K562 (cell line): Measurements from ENCODE around the gene AGAP3. TPM values are rescaled to one million over a fixed set of nuclear protein-coding genes. Genes with fewer than 3 reads are reported as not detected.

Experiments used
- ATAC-seq: fragments of 200-7000 bp; cut with Tn5 transposase; 3 replicates; pipeline ENCODE4 v1.9.1; 2020; ENCODE audit warnings: moderate library complexity
- BruUV-seq: library from RNA; stranded (reverse); fragments of 400-500 nt; replicated peaks from 2 replicates; lab custom pipeline; 2021; lab: Mats Ljungman, UMichigan
- CTCF ChIA-PET: fragments of 300-600 bp; formaldehyde crosslinking; extraction: SDS; loops from one replicate; lab custom pipeline; 2021; ENCODE audit warnings: low intra/inter-chr PET ratio; lab: Yijun Ruan, JAX
- POLR2A ChIA-PET: fragments of 300-600, 350-650 bp; sonication (Branson Sonifier 250); formaldehyde crosslinking; extraction: SDS; loops from one replicate; lab custom pipeline; 2021; ENCODE audit warnings: antibody characterized with exemption, inconsistent platforms; lab: Yijun Ruan, JAX
- DNase-seq, 4 experiments: peaks; one replicate each; pipeline versions ENCODE4 v3.0.0 to v3.0.0-alpha.2; 2011 to 2018; ENCODE audit warnings: low spot score in 3 of 4, mixed read lengths in 3 of 4; ENCODE audit errors: extremely low read depth in 1 of 4
- FAIRE-seq: peaks from 2 replicates; lab custom pipeline; 2011; peaks lifted over from hg19 to GRCh38; lab: Jason Lieb, UNC
- H2AFZ ChIP-seq: 2 replicates; pipeline ENCODE4 v1.6.0; 2011; ENCODE audit warnings: low read depth, low read length, control low read depth, inconsistent platforms
- H3K27ac ChIP-seq: fragments of 200-600 bp; 3 replicates; pipeline ENCODE4 v1.8.0; 2011; ENCODE audit warnings: low read depth, mild to moderate bottlenecking, control low read depth, inconsistent platforms, low read length, moderate library complexity, mixed read lengths; ENCODE audit errors: extremely low read depth
- H3K27me3 ChIP-seq, 2 experiments: fragments of 300-600 bp in 1 of 2; 2 replicates in 1 of 2; 3 replicates in 1 of 2; pipeline versions ENCODE4 v1.6.0 to v1.8.0; 2011; ENCODE audit warnings: inconsistent platforms in 2 of 2, low read length in 2 of 2, mild to moderate bottlenecking in 1 of 2, mixed read lengths in 1 of 2, moderate library complexity in 1 of 2; ENCODE audit not compliant: control insufficient read depth in 2 of 2, insufficient read depth in 2 of 2
- H3K36me3 ChIP-seq: fragments of 300-600 bp; 3 replicates; pipeline ENCODE4 v1.8.0; 2011; ENCODE audit warnings: mild to moderate bottlenecking, low read length, inconsistent platforms; ENCODE audit not compliant: control insufficient read depth, insufficient read depth
- H3K4me1 ChIP-seq, 2 experiments: fragments of 200-600 bp in 1 of 2; replicated peaks in 1 of 2; 2 replicates in 1 of 2; 3 replicates in 1 of 2; pipeline versions ENCODE4 v1.5.1 to v1.8.0; 2011; ENCODE audit warnings: inconsistent platforms in 2 of 2, low read length in 2 of 2, mild to moderate bottlenecking in 1 of 2, mixed read lengths in 1 of 2, moderate library complexity in 1 of 2; ENCODE audit not compliant: control insufficient read depth in 2 of 2, insufficient read depth in 2 of 2
- H3K4me2 ChIP-seq: 2 replicates; pipeline ENCODE4 v1.6.1; 2011; ENCODE audit warnings: low read length, control low read depth, inconsistent platforms, mixed read lengths; ENCODE audit not compliant: insufficient read depth
- H3K4me3 ChIP-seq: fragments of 200-600 bp; sonication (generic), shearing (Covaris generic); 2 replicates; pipeline ENCODE4 v1.5.1; 2016; ENCODE audit warnings: control low read depth, inconsistent platforms
- H3K79me2 ChIP-seq: fragments of 200-600 bp; 3 replicates; pipeline ENCODE4 v1.8.0; 2011; ENCODE audit warnings: low read length, inconsistent platforms; ENCODE audit not compliant: control insufficient read depth, insufficient read depth
- H3K9ac ChIP-seq, 2 experiments: 2 replicates each; pipeline versions ENCODE4 v1.6.0 to v1.6.1; 2011; ENCODE audit warnings: low read depth in 2 of 2, low read length in 2 of 2, control low read depth in 1 of 2, inconsistent platforms in 1 of 2, mild to moderate bottlenecking in 1 of 2, mixed read lengths in 1 of 2; ENCODE audit not compliant: insufficient read depth in 1 of 2
- H3K9me1 ChIP-seq: one replicate; pipeline ENCODE4 v1.6.0; 2011; ENCODE audit warnings: inconsistent platforms, mild to moderate bottlenecking, low read length, moderate library complexity; ENCODE audit not compliant: control insufficient read depth, insufficient read depth
- H3K9me3 ChIP-seq: replicated peaks from 2 replicates; pipeline ENCODE4 v1.5.1; 2011; ENCODE audit warnings: low read depth, low read length, inconsistent platforms; ENCODE audit not compliant: control insufficient read depth, insufficient read depth
- H4K20me1 ChIP-seq: replicated peaks from 2 replicates; pipeline ENCODE4 v1.6.1; 2011; ENCODE audit warnings: low read length, inconsistent platforms, mixed read lengths; ENCODE audit not compliant: control insufficient read depth, insufficient read depth
- CREB3L1 ChIP-seq: fragments of 450-650 bp; IDR thresholded peaks from 2 replicates; pipeline ENCODE4 v1.6.1; 2014; ENCODE audit warnings: low read depth, mild to moderate bottlenecking, moderate library complexity, borderline replicate concordance
- HNRNPL ChIP-seq: fragments of 200-400 bp; formaldehyde crosslinking; IDR thresholded peaks from 2 replicates; pipeline ENCODE4 v1.6.1; 2017; ENCODE audit warnings: low read depth, mild to moderate bottlenecking, low read length
- NONO ChIP-seq, 2 experiments: fragments of 200-400 bp in 1 of 2; fragments of 450-650 bp in 1 of 2; formaldehyde crosslinking in 1 of 2; IDR thresholded peaks; 2 replicates each; pipeline ENCODE4 v1.6.1; 2017; ENCODE audit warnings: low read depth in 2 of 2, mild to moderate bottlenecking in 2 of 2, moderate library complexity in 2 of 2, low read length in 1 of 2
- POLR2G ChIP-seq: fragments of 200-400 bp; formaldehyde crosslinking; IDR thresholded peaks from 2 replicates; pipeline ENCODE4 v1.6.1; 2017; ENCODE audit warnings: low read depth, mild to moderate bottlenecking, antibody characterized with exemption, low read length, moderate library complexity
- RBFOX2 ChIP-seq: fragments of 200-400 bp; formaldehyde crosslinking; IDR thresholded peaks from 2 replicates; pipeline ENCODE4 v1.6.1; 2017; ENCODE audit warnings: low read depth, mild to moderate bottlenecking, low read length, moderate library complexity
- REST ChIP-seq, 2 experiments: fragments of 450-650 bp; formaldehyde crosslinking in 1 of 2; IDR thresholded peaks; 2 replicates each; pipeline versions ENCODE4 v1.4.0 to v1.6.1; 2014 to 2020; ENCODE audit warnings: mild to moderate bottlenecking in 2 of 2, borderline replicate concordance in 1 of 2, low read depth in 1 of 2
- SLC30A9 ChIP-seq: fragments of 250-450 bp; sonication (Bioruptor Pico); IDR thresholded peaks from 2 replicates; pipeline ENCODE4 v1.8.0; 2022; ENCODE audit warnings: mild to moderate bottlenecking, moderate library complexity
- ZBTB33 ChIP-seq: sonication (generic); formaldehyde crosslinking; IDR thresholded peaks from 2 replicates; pipeline ENCODE4 v1.8.1; 2023; ENCODE audit warnings: mild to moderate bottlenecking, missing genetic modification reagents
- WGBS: fragments of 100-300 bp; shearing (Covaris generic); methylation state at CpG from one replicate; pipeline ENCODE4 v1.1.6; 2016; ENCODE audit warnings: low coverage, mixed read lengths; ENCODE audit not compliant: insufficient coverage; ENCODE audit errors: missing lambda C conversion rate; 5-methylcytosine and 5-hydroxymethylcytosine counted together
- in situ Hi-C: fragments of 300-500 bp; cut with MboI; formaldehyde crosslinking; loops from 4 replicates; pipeline ENCODE4 v1.15.0; 2018; ENCODE audit warnings: inconsistent platforms, mixed read lengths
- intact Hi-C: fragments of 100-400 bp; cut with micrococcal nuclease; formaldehyde crosslinking; loops from 2 replicates; pipeline ENCODE4 v1.14.2; 2022
- polyA plus RNA-seq, 8 experiments: library from polyadenylated mRNA; depleted of rRNA in 4 of 8; stranded (reverse) in 5 of 8; unstranded in 3 of 8; fragments of >200 nt; fragmentation: Nextera tagmentation in 2 of 8; fragmentation: Illumina TruSeq in 1 of 8; extraction: Ambion mirVana in 2 of 8; extraction: Trizol in 1 of 8; gene quantifications; 2 replicates each; pipeline versions ENCODE4 v1.2.1 to v1.2.3, GENCODE V29; 2011 to 2014; ENCODE audit warnings: inconsistent platforms in 1 of 8, missing spikeins in 1 of 8
- total RNA-seq, 7 experiments: library from RNA; depleted of rRNA in 6 of 7; stranded (reverse); fragments of >200 nt in 6 of 7; fragmentation: Illumina TruSeq in 2 of 7; extraction: Trizol in 2 of 7; gene quantifications; 2 replicates each; pipeline versions ENCODE4 v1.2.1 to v1.2.3, GENCODE V29; 2011 to 2021; ENCODE audit warnings: low replicate concordance in 1 of 7

The AGAP3 gene
- total and polyA plus RNA-seq, 9 of the 15 experiments (the other 6 are each of a cell fraction or from before 2014, with no cell fraction given) = 3.4 to 208 (median 62.2) TPM

GRCh38 chr7:151051108-151051507 lies 35.2 kb upstream of the AGAP3 start:
- no peak overlapping the region for H2AFZ ChIP-seq

More at GRCh38 chr7:151051108-151051507, 35.2 kb upstream of the AGAP3 start:
- peaks cover 9 to 53% of the 10 kb centered on the region in 2 experiments; a peak in 4 of 5 replicates for H3K4me1 ChIP-seq
- TF ChIP-seq REST (IDR thresholded peaks at IDR 0.05; ENCODE audit: borderline replicate concordance) (peak; percentile 51), REST (CRISPR knock-in tag; IDR thresholded peaks at IDR 0.05; ENCODE audit: low read depth) (no peak), HNRNPL (peak; percentile 55; the same call in 1 of the 2 replicates), NONO (IDR thresholded peaks at IDR 0.05; ENCODE audit: low read depth in 2 of 2, low read length in 1 of 2) (no peak), POLR2G (peak; percentile 56), ZBTB33 (CRISPR knock-in tag) (peak; percentile 95), CREB3L1 (no peak), RBFOX2 (peak; percentile 44; the same call in 1 of the 2 replicates), SLC30A9 (no peak)
- TF ChIP-seq, all 486 proteins: peak for 5
- POLR2A ChIA-PET = interaction anchor here (0.8 to 1.8 kb wide), 2 partner anchors 15 to 22 kb away, joined by 3 to 5 read pairs; partner anchors contain the start of gene ABCB8
- Histone ChIP-seq H3K9me1 (no peaks in the 10 kb centered on the region), H3K27me3 (no peaks in the 10 kb centered on the region), H3K36me3 (peaks cover 2% of the 10 kb centered on the region; the same call in 2 of the 3 replicates), H4K20me1 (no peaks in the 10 kb centered on the region; the same call in 1 of the 2 replicates), H3K4me3 (no peak overlapping the region), H3K4me2 (no peak overlapping the region), H3K9me3 (no peaks in the 10 kb centered on the region), H3K27ac (no peak overlapping the region), H3K79me2 (no peaks in the 10 kb centered on the region), H3K9ac (no peak overlapping the region; a peak in 1 of 4 replicates)
- FAIRE-seq (no peak), DNase-seq (peak in 2 of 4 experiments; percentile 29 to 34), ATAC-seq (no peak)
- intact Hi-C loops (no loop called here), in situ Hi-C loops (no loop called here)
- BruUV-seq = no TSS peak
- WGBS = 67% methylated on average over 41 of the region's 50 CpGs
- CTCF ChIA-PET = no interaction called here
